Neural cell (in vitro differentiated cells): ENCODE results near the gene CKLF.

Source experiments
- CTCF ChIP-seq: fragments of 450-650 bp; IDR thresholded peaks from 2 replicates; pipeline ENCODE4 v1.5.1; 2014; ENCODE audit warnings: antibody characterized with exemption, mild to moderate bottlenecking, moderate library complexity; ENCODE audit not compliant: poor library complexity, severe bottlenecking
- POLR2AphosphoS5 ChIP-seq: IDR thresholded peaks from 2 replicates; pipeline ENCODE4 v1.6.1; 2012
- RAD21 ChIP-seq: fragments of 450-650 bp; conservative IDR thresholded peaks from 2 replicates; pipeline ENCODE4 v1.6.1; 2014; ENCODE audit warnings: antibody characterized with exemption, mild to moderate bottlenecking, moderate library complexity
- REST ChIP-seq: IDR thresholded peaks from 2 replicates; pipeline ENCODE4 v1.6.1; 2012; ENCODE audit warnings: borderline replicate concordance
- SMC3 ChIP-seq: fragments of 450-650 bp; conservative IDR thresholded peaks from 2 replicates; pipeline ENCODE4 v1.6.1; 2014; ENCODE audit warnings: antibody characterized with exemption, mild to moderate bottlenecking, moderate library complexity; ENCODE audit not compliant: poor library complexity
- TAF1 ChIP-seq: IDR thresholded peaks from 2 replicates; pipeline ENCODE4 v1.6.1; 2012; ENCODE audit warnings: low read depth

GRCh38 chr16:66604376-66605176 is 52.2 kb downstream of the CKLF start, which contains the start of gene CMTM3:
- TF ChIP-seq RAD21 (peak; percentile 56), POLR2AphosphoS5 (no peak), CTCF (peak; percentile 77), TAF1 (no peak), REST (no peak), SMC3 (peak; percentile 67)
